GM12878 (cell line): ENCODE measurements around the gene TASL. TPM values are rescaled to one million over a fixed set of nuclear protein-coding genes. Genes with fewer than 3 reads are reported as not detected.

Source experiments
- ASH2L ChIP-seq: fragments of 300-600, 200-600 bp; sonication (generic); IDR thresholded peaks from 2 replicates; pipeline ENCODE4 v1.6.1; 2017; ENCODE audit warnings: low read depth, mild to moderate bottlenecking, borderline replicate concordance
- BCL3 ChIP-seq: IDR thresholded peaks from 2 replicates; pipeline ENCODE4 v1.6.1; 2011; ENCODE audit warnings: borderline replicate concordance, low read depth, mild to moderate bottlenecking, moderate library complexity, low read length; ENCODE audit not compliant: insufficient read depth, poor library complexity, severe bottlenecking
- BHLHE40 ChIP-seq, 2 experiments: fragments of 450-650 bp in 1 of 2; IDR thresholded peaks; 2 replicates each; pipeline ENCODE4 v1.6.1; 2011 to 2017; ENCODE audit warnings: low read depth in 2 of 2, borderline replicate concordance in 1 of 2, improper control_type of control experiment in 1 of 2, low read length in 1 of 2, mild to moderate bottlenecking in 1 of 2
- CBX3 ChIP-seq: fragments of 200-600 bp; sonication (generic); IDR thresholded peaks from 2 replicates; pipeline ENCODE4 v1.6.1; 2016; ENCODE audit warnings: low read depth, borderline replicate concordance
- HDAC6 ChIP-seq: fragments of 200-600 bp; sonication (generic); IDR thresholded peaks from one replicate; pipeline ENCODE4 v1.8.0; 2017; ENCODE audit warnings: antibody characterized with exemption; ENCODE audit not compliant: unreplicated experiment
- HDGF ChIP-seq: fragments of 450-650 bp; IDR thresholded peaks from 2 replicates; pipeline ENCODE4 v1.6.1; 2016; ENCODE audit warnings: antibody characterized with exemption
- KDM1A ChIP-seq: fragments of 200-600 bp; sonication (generic); IDR thresholded peaks from 2 replicates; pipeline ENCODE4 v1.6.1; 2016; ENCODE audit warnings: borderline replicate concordance
- MAX ChIP-seq: IDR thresholded peaks from 2 replicates; pipeline ENCODE4 v1.6.1; 2012; ENCODE audit warnings: low read depth, low read length, improper control_type of control experiment
- MEF2B ChIP-seq: fragments of 450-650 bp; IDR thresholded peaks from 2 replicates; pipeline ENCODE4 v1.6.1; 2018; ENCODE audit warnings: mild to moderate bottlenecking, moderate library complexity; ENCODE audit not compliant: partially characterized antibody, poor library complexity, severe bottlenecking
- NFXL1 ChIP-seq: fragments of 450-650 bp; IDR thresholded peaks from 2 replicates; pipeline ENCODE4 v1.6.1; 2017; ENCODE audit warnings: antibody characterized with exemption, mild to moderate bottlenecking, borderline replicate concordance
- NFYA ChIP-seq: IDR thresholded peaks from 2 replicates; pipeline ENCODE4 v1.6.1; 2011; ENCODE audit warnings: low read depth, mild to moderate bottlenecking, low read length, improper control_type of control experiment, borderline replicate concordance
- NR2C2 ChIP-seq: IDR thresholded peaks from 2 replicates; pipeline ENCODE4 v1.6.1; 2011; ENCODE audit warnings: borderline replicate concordance, low read depth; ENCODE audit not compliant: control insufficient read depth, insufficient read length
- NR2F1 ChIP-seq: fragments of 450-650 bp; conservative IDR thresholded peaks from 2 replicates; pipeline ENCODE4 v1.6.1; 2017; ENCODE audit warnings: mild to moderate bottlenecking
- RAD51 ChIP-seq: fragments of 450-650 bp; IDR thresholded peaks from 2 replicates; pipeline ENCODE4 v1.6.1; 2016; ENCODE audit warnings: moderate library complexity, mild to moderate bottlenecking, inconsistent platforms
- RB1 ChIP-seq: fragments of 450-650 bp; formaldehyde crosslinking; IDR thresholded peaks from 2 replicates; pipeline ENCODE4 v1.6.1; 2017; ENCODE audit warnings: mild to moderate bottlenecking, borderline replicate concordance
- RFX5 ChIP-seq: IDR thresholded peaks from 2 replicates; pipeline ENCODE4 v1.6.1; 2011; ENCODE audit warnings: low read depth, low read length, improper control_type of control experiment
- SMAD1 ChIP-seq: fragments of 450-650 bp; IDR thresholded peaks from 2 replicates; pipeline ENCODE4 v1.6.1; 2018; ENCODE audit warnings: mild to moderate bottlenecking, low read depth; ENCODE audit not compliant: partially characterized antibody
- STAT3 ChIP-seq: IDR thresholded peaks from 2 replicates; pipeline ENCODE4 v1.6.1; 2011; ENCODE audit warnings: low read depth, low read length, improper control_type of control experiment
- SUPT20H ChIP-seq: IDR thresholded peaks from 2 replicates; pipeline ENCODE4 v1.6.1; 2011; ENCODE audit warnings: low read depth, mild to moderate bottlenecking, low read length, moderate library complexity, borderline replicate concordance; ENCODE audit not compliant: control insufficient read depth
- ZBTB33 ChIP-seq: fragments of 450-650 bp; IDR thresholded peaks from 2 replicates; pipeline ENCODE4 v1.6.1; 2017; ENCODE audit warnings: mild to moderate bottlenecking
- ZBTB4 ChIP-seq: fragments of 450-650 bp; formaldehyde crosslinking; IDR thresholded peaks from 2 replicates; pipeline ENCODE4 v1.4.0; 2022; ENCODE audit warnings: mild to moderate bottlenecking, moderate library complexity
- ZNF384 ChIP-seq: IDR thresholded peaks from 2 replicates; pipeline ENCODE4 v1.6.1; 2012; ENCODE audit warnings: low read depth, mild to moderate bottlenecking, low read length, improper control_type of control experiment, borderline replicate concordance
- ZZZ3 ChIP-seq: IDR thresholded peaks from 2 replicates; pipeline ENCODE4 v1.6.1; 2011; ENCODE audit warnings: low read depth; ENCODE audit not compliant: control insufficient read depth, insufficient read length
- polyA plus RNA-seq, 11 experiments: library from polyadenylated mRNA; depleted of rRNA in 4 of 11; unstranded in 6 of 11; stranded (reverse) in 5 of 11; fragments of >200 nt; fragmentation: Nextera tagmentation in 4 of 11; fragmentation: Illumina TruSeq in 1 of 11; extraction: Ambion mirVana in 4 of 11; extraction: Trizol in 1 of 11; gene quantifications; 1 replicate in 1 of 11; 2 replicates in 10 of 11; pipeline versions ENCODE4 v1.2.1 to v1.2.3, GENCODE V29; 2011 to 2016; ENCODE audit warnings: inconsistent platforms in 2 of 11, missing spikeins in 2 of 11, low read depth in 1 of 11
- total RNA-seq, 4 experiments: library from RNA; depleted of rRNA in 3 of 4; stranded (reverse); fragments of >200 nt in 3 of 4; fragmentation: Illumina TruSeq in 1 of 4; extraction: Trizol in 1 of 4; gene quantifications; 2 replicates each; pipeline versions ENCODE4 v1.2.1 to v1.2.3, GENCODE V29; 2013 to 2021

Gene TASL
- total and polyA plus RNA-seq, 10 of the 15 experiments (the other 5 are each of a cell fraction or from before 2014, with no cell fraction given): 12.4 to 107 (median 18.3) TPM

GRCh38 chrX:30577362-30577991 is at the start of gene TASL (continued):
- no peak for TF ChIP-seq HDAC6
- peak; percentile 68 for TF ChIP-seq MEF2B
- 0 out of 2 replicates have a peak, but pooled peaks have one; percentile 54 for TF ChIP-seq ASH2L
- TF ChIP-seq RFX5: peak; percentile 81
- no peak for TF ChIP-seq STAT3
- TF ChIP-seq KDM1A: no peak
- TF ChIP-seq BCL3: peak; percentile 24
- TF ChIP-seq ZBTB33: no peak
- TF ChIP-seq MAX: no peak
- no peak for TF ChIP-seq NFXL1
- TF ChIP-seq ZNF384: 0 out of 2 replicates have a peak, but pooled peaks have one; percentile 35
- TF ChIP-seq BHLHE40 (IDR thresholded peaks at IDR 0.05; ENCODE audit: borderline replicate concordance in 1 of 2, low read depth in 2 of 2, low read length in 1 of 2): peak; percentile 38 to 63; a peak in 2 of 4 replicates
- TF ChIP-seq SMAD1: peak; percentile 91
- no peak for TF ChIP-seq RB1
- TF ChIP-seq SUPT20H: no peak
- TF ChIP-seq RAD51: no peak; the same call in 1 of the 2 replicates
- peak; percentile 65 for TF ChIP-seq NFYA
- TF ChIP-seq ZZZ3: no peak
- no peak for TF ChIP-seq CBX3
- TF ChIP-seq HDGF: no peak
- no peak for TF ChIP-seq NR2F1
- no peak for TF ChIP-seq ZBTB4 (CRISPR knock-in tag)
- TF ChIP-seq NR2C2: no peak
